Neural crest cell (in vitro differentiated cells): Measurements from ENCODE around the gene KCNV2. TPM values are rescaled to one million over a fixed set of nuclear protein-coding genes. Genes with fewer than 3 reads are reported as not detected.

Experiments
- DNase-seq: peaks from one replicate; pipeline ENCODE4 v3.0.0; 2021; ENCODE audit warnings: low read depth, mixed read lengths, low spot score
- H3K27ac Mint-ChIP-seq: one replicate; pipeline ENCODE4 v1.8.0; 2021; ENCODE audit warnings: mild to moderate bottlenecking, mixed read lengths; ENCODE audit not compliant: unreplicated experiment
- H3K27me3 Mint-ChIP-seq: 2 replicates; pipeline ENCODE4 v1.8.0; 2021; ENCODE audit warnings: low read depth, mild to moderate bottlenecking, mixed read lengths
- H3K36me3 Mint-ChIP-seq: 2 replicates; pipeline ENCODE4 v1.8.0; 2021; ENCODE audit warnings: low read depth, mild to moderate bottlenecking, mixed read lengths
- H3K4me1 Mint-ChIP-seq: 2 replicates; pipeline ENCODE4 v1.8.0; 2021; ENCODE audit warnings: mixed read lengths
- H3K4me3 Mint-ChIP-seq: one replicate; pipeline ENCODE4 v1.8.0; 2021; ENCODE audit warnings: mild to moderate bottlenecking, mixed read lengths
- H3K9me3 Mint-ChIP-seq: 2 replicates; pipeline ENCODE4 v1.8.0; 2021; ENCODE audit warnings: mixed read lengths
- total RNA-seq: library from RNA; stranded (reverse); gene quantifications from 2 replicates; pipeline ENCODE4 v1.2.1, GENCODE V29; 2021
- TF ChIP-seq, protein P1 (sequence below): fragments of 200-600 bp; sonication (generic); conservative IDR thresholded peaks from 2 replicates; pipeline ENCODE4 v1.5.0; 2021; ENCODE audit warnings: antibody characterized with exemption, mild to moderate bottlenecking

The KCNV2 gene
- total RNA-seq, 1 donor from 2014 or later = not detected

DNA sequence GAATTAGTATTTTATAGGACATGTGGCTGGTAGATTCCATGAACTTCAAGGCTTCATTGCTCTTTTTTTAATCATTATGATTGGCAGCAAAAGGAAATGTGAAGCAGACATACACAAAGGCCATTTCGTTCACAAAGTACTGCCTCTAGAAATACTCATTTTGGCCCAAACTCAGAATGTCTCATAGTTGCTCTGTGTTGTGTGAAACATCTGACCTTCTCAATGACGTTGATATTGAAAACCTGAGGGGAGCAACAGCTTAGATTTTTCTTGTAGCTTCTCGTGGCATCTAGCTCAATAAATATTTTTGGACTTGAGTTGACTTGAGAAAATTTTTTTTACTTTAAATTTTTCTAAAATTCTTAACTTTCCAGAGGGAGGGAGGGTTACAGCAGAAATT lies 12.4 kb downstream of the KCNV2 start:
- H3K4me1 Mint-ChIP-seq = peaks cover 29% of the 10 kb centered on the region
- H3K27me3 Mint-ChIP-seq = no peaks in the 10 kb centered on the region
- H3K27ac Mint-ChIP-seq = no peak overlapping the region
- H3K9me3 Mint-ChIP-seq = peaks cover 4% of the 10 kb centered on the region
- no peak for DNase-seq
- no peak overlapping the region for H3K4me3 Mint-ChIP-seq
- H3K36me3 Mint-ChIP-seq = peaks cover 5% of the 10 kb centered on the region
- TF ChIP-seq, protein P1, sequence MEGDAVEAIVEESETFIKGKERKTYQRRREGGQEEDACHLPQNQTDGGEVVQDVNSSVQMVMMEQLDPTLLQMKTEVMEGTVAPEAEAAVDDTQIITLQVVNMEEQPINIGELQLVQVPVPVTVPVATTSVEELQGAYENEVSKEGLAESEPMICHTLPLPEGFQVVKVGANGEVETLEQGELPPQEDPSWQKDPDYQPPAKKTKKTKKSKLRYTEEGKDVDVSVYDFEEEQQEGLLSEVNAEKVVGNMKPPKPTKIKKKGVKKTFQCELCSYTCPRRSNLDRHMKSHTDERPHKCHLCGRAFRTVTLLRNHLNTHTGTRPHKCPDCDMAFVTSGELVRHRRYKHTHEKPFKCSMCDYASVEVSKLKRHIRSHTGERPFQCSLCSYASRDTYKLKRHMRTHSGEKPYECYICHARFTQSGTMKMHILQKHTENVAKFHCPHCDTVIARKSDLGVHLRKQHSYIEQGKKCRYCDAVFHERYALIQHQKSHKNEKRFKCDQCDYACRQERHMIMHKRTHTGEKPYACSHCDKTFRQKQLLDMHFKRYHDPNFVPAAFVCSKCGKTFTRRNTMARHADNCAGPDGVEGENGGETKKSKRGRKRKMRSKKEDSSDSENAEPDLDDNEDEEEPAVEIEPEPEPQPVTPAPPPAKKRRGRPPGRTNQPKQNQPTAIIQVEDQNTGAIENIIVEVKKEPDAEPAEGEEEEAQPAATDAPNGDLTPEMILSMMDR = no peak

- Mint-ChIP-seq H3K4me3 (no peak overlapping the region), H3K4me1 (peaks cover 29% of the 10 kb centered on the region), H3K27me3 (no peaks in the 10 kb centered on the region), H3K36me3 (peaks cover 9% of the 10 kb centered on the region), H3K9me3 (peaks cover 8% of the 10 kb centered on the region), H3K27ac (peak overlapping the region; percentile 22)
- DNase-seq = no peak
- TF ChIP-seq, protein P1 = no peak
Measured at GRCh38 chr9:2730971-2731370, 13.7 kb downstream of the KCNV2 start.

- no peaks in the 10 kb centered on the region for H3K27me3 Mint-ChIP-seq
- TF ChIP-seq, protein P1 = no peak
- no peak for DNase-seq
- H3K9me3 Mint-ChIP-seq = peaks cover 8% of the 10 kb centered on the region
- H3K4me1 Mint-ChIP-seq = peaks cover 25% of the 10 kb centered on the region
- H3K36me3 Mint-ChIP-seq = peaks cover 9% of the 10 kb centered on the region
- no peak overlapping the region for H3K4me3 Mint-ChIP-seq
- no peak overlapping the region for H3K27ac Mint-ChIP-seq
Measured at GRCh38 chr9:2732492-2732891, 15.2 kb downstream of the KCNV2 start.

DNA sequence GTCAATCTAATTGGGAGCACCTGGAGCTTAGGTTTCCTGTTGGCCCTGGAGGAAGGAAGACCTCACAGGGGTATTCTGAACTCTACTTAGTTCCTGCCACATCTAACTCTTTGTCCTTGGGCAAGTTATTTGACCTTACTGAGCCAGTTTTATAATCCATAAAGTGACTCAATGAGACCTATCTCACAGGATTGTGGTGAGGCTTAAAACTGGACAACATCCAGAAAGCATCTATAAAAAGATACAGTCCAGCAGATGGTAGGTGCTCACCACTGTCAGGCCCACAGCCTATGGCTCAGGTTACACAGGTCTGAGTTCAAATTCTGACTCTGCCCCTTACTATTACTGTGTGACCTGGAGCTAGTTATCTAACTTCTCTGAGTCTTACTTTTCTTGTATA lies 23.3 kb downstream of the KCNV2 start:
- H3K27me3 Mint-ChIP-seq = no peaks in the 10 kb centered on the region
- peaks cover 7% of the 10 kb centered on the region for H3K36me3 Mint-ChIP-seq
- DNase-seq = no peak
- peaks cover 27% of the 10 kb centered on the region for H3K4me1 Mint-ChIP-seq
- no peak overlapping the region for H3K4me3 Mint-ChIP-seq
- TF ChIP-seq, protein P1 = no peak
- peaks cover 4% of the 10 kb centered on the region for H3K9me3 Mint-ChIP-seq
- no peak overlapping the region for H3K27ac Mint-ChIP-seq

GRCh38 chr9:2741441-2742158 lies 24.3 kb downstream of the KCNV2 start:
- H3K4me3 Mint-ChIP-seq = no peak overlapping the region
- H3K36me3 Mint-ChIP-seq = peaks cover 11% of the 10 kb centered on the region
- no peak for DNase-seq
- TF ChIP-seq, protein P1 = no peak
- H3K27ac Mint-ChIP-seq = no peak overlapping the region
- peaks cover 36% of the 10 kb centered on the region for H3K4me1 Mint-ChIP-seq
- peaks cover 3% of the 10 kb centered on the region for H3K9me3 Mint-ChIP-seq
- H3K27me3 Mint-ChIP-seq = no peaks in the 10 kb centered on the region
